ENCODE measurements around the gene AKAP1. TPM values are rescaled to one million over a fixed set of nuclear protein-coding genes. Genes with fewer than 3 reads are reported as not detected.
A peak's percentile ranks its signal among the peaks of the same experiment; 100 is the strongest.

AKAP1 gene
- total and polyA plus RNA-seq, 9 of the 15 experiments (the other 6 are each of a cell fraction or from before 2014, with no cell fraction given): 12.9 to 63.8 (median 36.4) TPM

DNA sequence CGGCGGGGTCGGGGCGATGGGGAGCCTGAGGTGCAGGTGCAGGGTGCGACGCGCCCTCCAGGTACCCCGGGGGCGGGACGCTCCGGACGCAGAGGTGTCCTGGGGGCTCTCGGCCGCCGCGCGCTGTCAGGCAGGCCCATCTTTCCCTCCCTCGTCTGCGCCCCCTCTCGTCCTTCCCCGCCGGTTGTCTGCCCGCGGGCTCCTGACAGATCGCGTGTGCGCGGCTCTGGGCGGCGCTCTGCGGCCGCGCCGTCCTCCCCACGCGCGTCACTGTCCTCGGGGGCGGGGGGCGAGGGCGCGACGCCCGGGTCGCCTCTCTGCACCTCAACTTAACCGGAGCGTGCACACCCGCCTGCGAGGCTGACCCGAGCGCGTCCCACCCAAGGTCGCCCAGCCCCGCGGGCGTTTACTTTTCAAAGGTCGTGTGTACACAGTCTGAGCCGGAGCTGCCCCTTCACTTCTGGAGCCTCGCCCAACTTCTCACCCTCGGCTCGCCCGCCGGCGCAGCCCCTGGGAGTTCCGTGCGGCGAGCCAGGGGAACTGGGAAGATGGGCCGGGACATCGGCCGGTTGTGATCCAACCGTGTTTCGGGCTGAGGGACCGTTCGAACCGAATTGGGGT is 512 bp downstream of the AKAP1 start (continued):
- TF ChIP-seq, protein P1, sequence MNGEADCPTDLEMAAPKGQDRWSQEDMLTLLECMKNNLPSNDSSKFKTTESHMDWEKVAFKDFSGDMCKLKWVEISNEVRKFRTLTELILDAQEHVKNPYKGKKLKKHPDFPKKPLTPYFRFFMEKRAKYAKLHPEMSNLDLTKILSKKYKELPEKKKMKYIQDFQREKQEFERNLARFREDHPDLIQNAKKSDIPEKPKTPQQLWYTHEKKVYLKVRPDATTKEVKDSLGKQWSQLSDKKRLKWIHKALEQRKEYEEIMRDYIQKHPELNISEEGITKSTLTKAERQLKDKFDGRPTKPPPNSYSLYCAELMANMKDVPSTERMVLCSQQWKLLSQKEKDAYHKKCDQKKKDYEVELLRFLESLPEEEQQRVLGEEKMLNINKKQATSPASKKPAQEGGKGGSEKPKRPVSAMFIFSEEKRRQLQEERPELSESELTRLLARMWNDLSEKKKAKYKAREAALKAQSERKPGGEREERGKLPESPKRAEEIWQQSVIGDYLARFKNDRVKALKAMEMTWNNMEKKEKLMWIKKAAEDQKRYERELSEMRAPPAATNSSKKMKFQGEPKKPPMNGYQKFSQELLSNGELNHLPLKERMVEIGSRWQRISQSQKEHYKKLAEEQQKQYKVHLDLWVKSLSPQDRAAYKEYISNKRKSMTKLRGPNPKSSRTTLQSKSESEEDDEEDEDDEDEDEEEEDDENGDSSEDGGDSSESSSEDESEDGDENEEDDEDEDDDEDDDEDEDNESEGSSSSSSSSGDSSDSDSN (IDR thresholded peaks at IDR 0.05; ENCODE audit: borderline replicate concordance in 1 of 2, low read depth in 2 of 2, low read length in 2 of 2): peak; percentile 24 to 39; a peak in 2 of 4 replicates
- TF ChIP-seq TCFL5 (CRISPR knock-in tag; conservative IDR thresholded peaks at IDR 0.05) (no peak), NRF1 (conservative IDR thresholded peaks at IDR 0.05 in 1 of 2, IDR thresholded peaks at IDR 0.05 in 1 of 2) (no peak; a peak in 2 of 4 replicates), C11orf30 (IDR thresholded peaks at IDR 0.05; ENCODE audit: low read depth) (no peak), POLR2H (tag; IDR thresholded peaks at IDR 0.05; ENCODE audit: low read depth) (no peak), RAD21 (CRISPR knock-in tag; conservative IDR thresholded peaks at IDR 0.05 in 1 of 2, IDR thresholded peaks at IDR 0.05 in 1 of 2) (0 out of 4 replicates have a peak, but pooled peaks have one; percentile 10 to 14), PHF21A (IDR thresholded peaks at IDR 0.05; ENCODE audit: borderline replicate concordance, low read depth) (no peak), RFX7 (CRISPR knock-in tag; IDR thresholded peaks at IDR 0.05) (no peak), HDAC8 (tag; IDR thresholded peaks at IDR 0.05) (no peak)
- TF ChIP-seq, protein P2, sequence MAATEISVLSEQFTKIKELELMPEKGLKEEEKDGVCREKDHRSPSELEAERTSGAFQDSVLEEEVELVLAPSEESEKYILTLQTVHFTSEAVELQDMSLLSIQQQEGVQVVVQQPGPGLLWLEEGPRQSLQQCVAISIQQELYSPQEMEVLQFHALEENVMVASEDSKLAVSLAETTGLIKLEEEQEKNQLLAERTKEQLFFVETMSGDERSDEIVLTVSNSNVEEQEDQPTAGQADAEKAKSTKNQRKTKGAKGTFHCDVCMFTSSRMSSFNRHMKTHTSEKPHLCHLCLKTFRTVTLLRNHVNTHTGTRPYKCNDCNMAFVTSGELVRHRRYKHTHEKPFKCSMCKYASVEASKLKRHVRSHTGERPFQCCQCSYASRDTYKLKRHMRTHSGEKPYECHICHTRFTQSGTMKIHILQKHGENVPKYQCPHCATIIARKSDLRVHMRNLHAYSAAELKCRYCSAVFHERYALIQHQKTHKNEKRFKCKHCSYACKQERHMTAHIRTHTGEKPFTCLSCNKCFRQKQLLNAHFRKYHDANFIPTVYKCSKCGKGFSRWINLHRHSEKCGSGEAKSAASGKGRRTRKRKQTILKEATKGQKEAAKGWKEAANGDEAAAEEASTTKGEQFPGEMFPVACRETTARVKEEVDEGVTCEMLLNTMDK (IDR thresholded peaks at IDR 0.05; ENCODE audit: borderline replicate concordance, insufficient read depth, low read depth, low read length, poor library complexity, severe bottlenecking): peak; percentile 65
- TF ChIP-seq, protein P3, sequence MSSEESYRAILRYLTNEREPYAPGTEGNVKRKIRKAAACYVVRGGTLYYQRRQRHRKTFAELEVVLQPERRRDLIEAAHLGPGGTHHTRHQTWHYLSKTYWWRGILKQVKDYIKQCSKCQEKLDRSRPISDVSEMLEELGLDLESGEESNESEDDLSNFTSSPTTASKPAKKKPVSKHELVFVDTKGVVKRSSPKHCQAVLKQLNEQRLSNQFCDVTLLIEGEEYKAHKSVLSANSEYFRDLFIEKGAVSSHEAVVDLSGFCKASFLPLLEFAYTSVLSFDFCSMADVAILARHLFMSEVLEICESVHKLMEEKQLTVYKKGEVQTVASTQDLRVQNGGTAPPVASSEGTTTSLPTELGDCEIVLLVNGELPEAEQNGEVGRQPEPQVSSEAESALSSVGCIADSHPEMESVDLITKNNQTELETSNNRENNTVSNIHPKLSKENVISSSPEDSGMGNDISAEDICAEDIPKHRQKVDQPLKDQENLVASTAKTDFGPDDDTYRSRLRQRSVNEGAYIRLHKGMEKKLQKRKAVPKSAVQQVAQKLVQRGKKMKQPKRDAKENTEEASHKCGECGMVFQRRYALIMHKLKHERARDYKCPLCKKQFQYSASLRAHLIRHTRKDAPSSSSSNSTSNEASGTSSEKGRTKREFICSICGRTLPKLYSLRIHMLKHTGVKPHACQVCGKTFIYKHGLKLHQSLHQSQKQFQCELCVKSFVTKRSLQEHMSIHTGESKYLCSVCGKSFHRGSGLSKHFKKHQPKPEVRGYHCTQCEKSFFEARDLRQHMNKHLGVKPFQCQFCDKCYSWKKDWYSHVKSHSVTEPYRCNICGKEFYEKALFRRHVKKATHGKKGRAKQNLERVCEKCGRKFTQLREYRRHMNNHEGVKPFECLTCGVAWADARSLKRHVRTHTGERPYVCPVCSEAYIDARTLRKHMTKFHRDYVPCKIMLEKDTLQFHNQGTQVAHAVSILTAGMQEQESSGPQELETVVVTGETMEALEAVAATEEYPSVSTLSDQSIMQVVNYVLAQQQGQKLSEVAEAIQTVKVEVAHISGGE (CRISPR knock-in tag; IDR thresholded peaks at IDR 0.05): 0 out of 6 replicates have a peak, but pooled peaks of 1 of the 3 experiments have one; percentile 42
- TF ChIP-seq, protein P4, sequence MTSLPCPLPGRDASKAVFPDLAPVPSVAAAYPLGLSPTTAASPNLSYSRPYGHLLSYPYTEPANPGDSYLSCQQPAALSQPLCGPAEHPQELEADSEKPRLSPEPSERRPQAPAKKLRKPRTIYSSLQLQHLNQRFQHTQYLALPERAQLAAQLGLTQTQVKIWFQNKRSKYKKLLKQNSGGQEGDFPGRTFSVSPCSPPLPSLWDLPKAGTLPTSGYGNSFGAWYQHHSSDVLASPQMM (CRISPR knock-in tag; IDR thresholded peaks at IDR 0.05): no peak
- TF ChIP-seq, protein P5, sequence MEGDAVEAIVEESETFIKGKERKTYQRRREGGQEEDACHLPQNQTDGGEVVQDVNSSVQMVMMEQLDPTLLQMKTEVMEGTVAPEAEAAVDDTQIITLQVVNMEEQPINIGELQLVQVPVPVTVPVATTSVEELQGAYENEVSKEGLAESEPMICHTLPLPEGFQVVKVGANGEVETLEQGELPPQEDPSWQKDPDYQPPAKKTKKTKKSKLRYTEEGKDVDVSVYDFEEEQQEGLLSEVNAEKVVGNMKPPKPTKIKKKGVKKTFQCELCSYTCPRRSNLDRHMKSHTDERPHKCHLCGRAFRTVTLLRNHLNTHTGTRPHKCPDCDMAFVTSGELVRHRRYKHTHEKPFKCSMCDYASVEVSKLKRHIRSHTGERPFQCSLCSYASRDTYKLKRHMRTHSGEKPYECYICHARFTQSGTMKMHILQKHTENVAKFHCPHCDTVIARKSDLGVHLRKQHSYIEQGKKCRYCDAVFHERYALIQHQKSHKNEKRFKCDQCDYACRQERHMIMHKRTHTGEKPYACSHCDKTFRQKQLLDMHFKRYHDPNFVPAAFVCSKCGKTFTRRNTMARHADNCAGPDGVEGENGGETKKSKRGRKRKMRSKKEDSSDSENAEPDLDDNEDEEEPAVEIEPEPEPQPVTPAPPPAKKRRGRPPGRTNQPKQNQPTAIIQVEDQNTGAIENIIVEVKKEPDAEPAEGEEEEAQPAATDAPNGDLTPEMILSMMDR (IDR thresholded peaks at IDR 0.05 in 2 of 3, conservative IDR thresholded peaks at IDR 0.05 in 1 of 3; ENCODE audit: insufficient read depth in 2 of 3, low read depth in 1 of 3, low read length in 3 of 3): peak; percentile 37 to 64 (median 48); a peak in 4 of 6 replicates

All from K562 (cell line).